Esophagus squamous epithelium (tissue), 4 donors: ENCODE measurements around the gene KNSTRN.

Experiments used
- POLR2A ChIP-seq, 4 donors: fragments of 450-650 bp; IDR thresholded peaks; one replicate each; pipeline ENCODE4 v1.6.1; 2017; ENCODE audit warnings: antibody characterized with exemption in 4 of 4, mild to moderate bottlenecking in 4 of 4, moderate library complexity in 3 of 4
- TF ChIP-seq, protein P1 (sequence below), 6 experiments: fragments of 450-650 bp in 4 of 6; fragments of 200-600 bp in 2 of 6; sonication (generic) in 2 of 6; IDR thresholded peaks; one replicate each; pipeline ENCODE4 v1.5.1; 2016 to 2019; ENCODE audit warnings: antibody characterized with exemption in 6 of 6, mild to moderate bottlenecking in 4 of 6, moderate library complexity in 4 of 6

DNA sequence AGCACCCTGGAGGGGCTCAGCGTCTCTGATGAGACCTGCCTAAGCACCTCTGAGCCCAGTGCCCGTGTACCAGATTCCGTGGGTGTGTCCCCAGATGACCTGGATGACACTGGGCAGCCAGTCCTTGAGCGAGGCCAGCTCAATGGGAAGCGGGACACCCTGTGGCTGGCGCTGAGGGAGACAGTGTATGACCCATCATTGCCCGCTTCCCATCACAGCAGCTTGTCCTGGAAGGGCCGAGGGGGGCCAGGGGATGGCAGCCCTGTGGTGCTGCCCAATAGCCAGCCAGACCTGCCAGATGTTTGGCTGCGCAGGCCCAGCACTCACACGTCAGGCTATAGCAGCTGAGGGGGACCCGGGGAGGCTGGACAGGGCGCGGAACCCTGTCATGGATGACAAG, 12.6 kb upstream of the KNSTRN start:
- TF ChIP-seq, protein P1, sequence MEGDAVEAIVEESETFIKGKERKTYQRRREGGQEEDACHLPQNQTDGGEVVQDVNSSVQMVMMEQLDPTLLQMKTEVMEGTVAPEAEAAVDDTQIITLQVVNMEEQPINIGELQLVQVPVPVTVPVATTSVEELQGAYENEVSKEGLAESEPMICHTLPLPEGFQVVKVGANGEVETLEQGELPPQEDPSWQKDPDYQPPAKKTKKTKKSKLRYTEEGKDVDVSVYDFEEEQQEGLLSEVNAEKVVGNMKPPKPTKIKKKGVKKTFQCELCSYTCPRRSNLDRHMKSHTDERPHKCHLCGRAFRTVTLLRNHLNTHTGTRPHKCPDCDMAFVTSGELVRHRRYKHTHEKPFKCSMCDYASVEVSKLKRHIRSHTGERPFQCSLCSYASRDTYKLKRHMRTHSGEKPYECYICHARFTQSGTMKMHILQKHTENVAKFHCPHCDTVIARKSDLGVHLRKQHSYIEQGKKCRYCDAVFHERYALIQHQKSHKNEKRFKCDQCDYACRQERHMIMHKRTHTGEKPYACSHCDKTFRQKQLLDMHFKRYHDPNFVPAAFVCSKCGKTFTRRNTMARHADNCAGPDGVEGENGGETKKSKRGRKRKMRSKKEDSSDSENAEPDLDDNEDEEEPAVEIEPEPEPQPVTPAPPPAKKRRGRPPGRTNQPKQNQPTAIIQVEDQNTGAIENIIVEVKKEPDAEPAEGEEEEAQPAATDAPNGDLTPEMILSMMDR (IDR thresholded peaks at IDR 0.05): no peak
- TF ChIP-seq POLR2A (IDR thresholded peaks at IDR 0.05): no peak
